Activated naive CD8-positive, alpha-beta T cell treated with anti-CD3 and anti-CD28 coated beads for 36 hours (primary cell): ENCODE measurements around the gene COL18A1. TPM values are rescaled to one million over a fixed set of nuclear protein-coding genes. Genes with fewer than 3 reads are reported as not detected.

Source experiments
- DNase-seq: peaks from one replicate; pipeline ENCODE4 v3.0.0; 2021
- H3K27ac Mint-ChIP-seq: one replicate; pipeline ENCODE4 v1.8.0; 2022; ENCODE audit warnings: mild to moderate bottlenecking, moderate library complexity, mixed read lengths
- H3K27me3 Mint-ChIP-seq: one replicate; pipeline ENCODE4 v1.8.0; 2022; ENCODE audit warnings: mild to moderate bottlenecking, mixed read lengths
- H3K36me3 Mint-ChIP-seq: one replicate; pipeline ENCODE4 v1.8.0; 2021; ENCODE audit warnings: mild to moderate bottlenecking, mixed read lengths
- H3K4me1 Mint-ChIP-seq: one replicate; pipeline ENCODE4 v1.8.0; 2021; ENCODE audit warnings: mixed read lengths
- H3K4me3 Mint-ChIP-seq: one replicate; pipeline ENCODE4 v1.8.0; 2022; ENCODE audit warnings: mild to moderate bottlenecking, moderate library complexity, mixed read lengths
- H3K9me3 Mint-ChIP-seq: one replicate; pipeline ENCODE4 v1.8.0; 2022; ENCODE audit warnings: mixed read lengths
- total RNA-seq, 2 experiments: library from RNA; stranded (reverse); gene quantifications; one replicate each; pipeline ENCODE4 v1.2.3, GENCODE V29; 2021

COL18A1 gene
- total RNA-seq, 2 experiments from 2014 or later, result 3.5 to 4.0 TPM

- no peak overlapping the region for H3K27ac Mint-ChIP-seq
- peaks cover 9% of the 10 kb centered on the region for H3K27me3 Mint-ChIP-seq
- H3K36me3 Mint-ChIP-seq, result no peaks in the 10 kb centered on the region
- H3K4me1 Mint-ChIP-seq, result no peaks in the 10 kb centered on the region
- H3K4me3 Mint-ChIP-seq, result no peak overlapping the region
- H3K9me3 Mint-ChIP-seq, result no peaks in the 10 kb centered on the region
- no peak for DNase-seq
Measured at GRCh38 chr21:45385549-45386050, 19.4 kb upstream of the COL18A1 start.

- Mint-ChIP-seq H3K4me3 (no peak overlapping the region), H3K4me1 (no peaks in the 10 kb centered on the region), H3K27ac (no peak overlapping the region), H3K27me3 (peaks cover 9% of the 10 kb centered on the region), H3K36me3 (no peaks in the 10 kb centered on the region), H3K9me3 (no peaks in the 10 kb centered on the region)
- no peak for DNase-seq
Measured at GRCh38 chr21:45386336-45386727, 18.6 kb upstream of the COL18A1 start.

- Mint-ChIP-seq H3K36me3 (no peaks in the 10 kb centered on the region), H3K4me3 (no peak overlapping the region), H3K27me3 (peaks cover 9% of the 10 kb centered on the region), H3K4me1 (no peaks in the 10 kb centered on the region), H3K27ac (no peak overlapping the region), H3K9me3 (no peaks in the 10 kb centered on the region)
- DNase-seq, result no peak
Measured at GRCh38 chr21:45386728-45387371, 18.1 kb upstream of the COL18A1 start.

- no peak for DNase-seq
- H3K27ac Mint-ChIP-seq, result no peak overlapping the region
- H3K4me1 Mint-ChIP-seq, result no peaks in the 10 kb centered on the region
- H3K36me3 Mint-ChIP-seq, result no peaks in the 10 kb centered on the region
- no peak overlapping the region for H3K4me3 Mint-ChIP-seq
- no peaks in the 10 kb centered on the region for H3K9me3 Mint-ChIP-seq
- H3K27me3 Mint-ChIP-seq, result peaks cover 9% of the 10 kb centered on the region
Measured at GRCh38 chr21:45387506-45387905, 17.5 kb upstream of the COL18A1 start.

- DNase-seq, result no peak
- no peaks in the 10 kb centered on the region for H3K4me1 Mint-ChIP-seq
Measured at GRCh38 chr21:45388011-45388521, 16.9 kb upstream of the COL18A1 start.

GRCh38 chr21:45388611-45389296 is 16.2 kb upstream of the COL18A1 start:
- H3K36me3 Mint-ChIP-seq, result no peaks in the 10 kb centered on the region
- peaks cover 9% of the 10 kb centered on the region for H3K27me3 Mint-ChIP-seq
- no peak overlapping the region for H3K27ac Mint-ChIP-seq
- no peak for DNase-seq
- no peaks in the 10 kb centered on the region for H3K9me3 Mint-ChIP-seq
- no peaks in the 10 kb centered on the region for H3K4me1 Mint-ChIP-seq
- H3K4me3 Mint-ChIP-seq, result no peak overlapping the region

More at GRCh38 chr21:45388011-45388521, 16.9 kb upstream of the COL18A1 start:
- H3K36me3 Mint-ChIP-seq, result no peaks in the 10 kb centered on the region
- H3K27me3 Mint-ChIP-seq, result peaks cover 9% of the 10 kb centered on the region
- no peaks in the 10 kb centered on the region for H3K9me3 Mint-ChIP-seq
- H3K27ac Mint-ChIP-seq, result no peak overlapping the region
- no peak overlapping the region for H3K4me3 Mint-ChIP-seq

- H3K27me3 Mint-ChIP-seq, result peaks cover under 1% of the 10 kb centered on the region
- no peaks in the 10 kb centered on the region for H3K9me3 Mint-ChIP-seq
- no peak overlapping the region for H3K27ac Mint-ChIP-seq
- DNase-seq, result no peak
- H3K4me1 Mint-ChIP-seq, result no peaks in the 10 kb centered on the region
- H3K36me3 Mint-ChIP-seq, result no peaks in the 10 kb centered on the region
- no peak overlapping the region for H3K4me3 Mint-ChIP-seq
Measured at GRCh38 chr21:45390121-45390751, 14.7 kb upstream of the COL18A1 start.

GRCh38 chr21:45390831-45391742 is 13.9 kb upstream of the COL18A1 start:
- H3K27ac Mint-ChIP-seq, result no peak overlapping the region
- no peak for DNase-seq
- H3K27me3 Mint-ChIP-seq, result peaks cover 4% of the 10 kb centered on the region
- no peaks in the 10 kb centered on the region for H3K36me3 Mint-ChIP-seq
- no peak overlapping the region for H3K4me3 Mint-ChIP-seq
- H3K9me3 Mint-ChIP-seq, result no peaks in the 10 kb centered on the region
- H3K4me1 Mint-ChIP-seq, result no peaks in the 10 kb centered on the region

- Mint-ChIP-seq H3K27me3 (peaks cover 4% of the 10 kb centered on the region), H3K36me3 (no peaks in the 10 kb centered on the region), H3K4me3 (no peak overlapping the region), H3K4me1 (no peaks in the 10 kb centered on the region), H3K27ac (no peak overlapping the region), H3K9me3 (no peaks in the 10 kb centered on the region)
- no peak for DNase-seq
Measured at GRCh38 chr21:45391743-45392572, 13.0 kb upstream of the COL18A1 start.

- no peak for DNase-seq
- Mint-ChIP-seq H3K9me3 (no peaks in the 10 kb centered on the region), H3K4me1 (no peaks in the 10 kb centered on the region), H3K36me3 (no peaks in the 10 kb centered on the region), H3K27me3 (peaks cover 4% of the 10 kb centered on the region), H3K27ac (no peak overlapping the region), H3K4me3 (no peak overlapping the region)
Measured at GRCh38 chr21:45392573-45392971, 12.4 kb upstream of the COL18A1 start.

GRCh38 chr21:45393021-45393420 is 11.9 kb upstream of the COL18A1 start:
- no peak for DNase-seq
- Mint-ChIP-seq H3K27me3 (peaks cover 4% of the 10 kb centered on the region), H3K27ac (no peak overlapping the region), H3K9me3 (no peaks in the 10 kb centered on the region), H3K36me3 (no peaks in the 10 kb centered on the region), H3K4me3 (no peak overlapping the region), H3K4me1 (no peaks in the 10 kb centered on the region)

- no peaks in the 10 kb centered on the region for H3K4me1 Mint-ChIP-seq
- no peak for DNase-seq
- no peaks in the 10 kb centered on the region for H3K36me3 Mint-ChIP-seq
- H3K9me3 Mint-ChIP-seq, result no peaks in the 10 kb centered on the region
- H3K27ac Mint-ChIP-seq, result no peak overlapping the region
- peaks cover 8% of the 10 kb centered on the region for H3K27me3 Mint-ChIP-seq
- H3K4me3 Mint-ChIP-seq, result no peak overlapping the region
Measured at GRCh38 chr21:45393833-45394638, 10.9 kb upstream of the COL18A1 start.

GRCh38 chr21:45396620-45396995 is 8.4 kb upstream of the COL18A1 start:
- DNase-seq, result no peak

More at GRCh38 chr21:45396620-45396995, 8.4 kb upstream of the COL18A1 start:
- H3K4me3 Mint-ChIP-seq, result no peak overlapping the region
- H3K4me1 Mint-ChIP-seq, result no peaks in the 10 kb centered on the region
- no peak overlapping the region for H3K27ac Mint-ChIP-seq
- peaks cover 27% of the 10 kb centered on the region for H3K27me3 Mint-ChIP-seq
- peaks cover 6% of the 10 kb centered on the region for H3K36me3 Mint-ChIP-seq
- H3K9me3 Mint-ChIP-seq, result peaks cover 6% of the 10 kb centered on the region
